ENCODE measurements around the gene REELD1. TPM values are rescaled to one million over a fixed set of nuclear protein-coding genes. Genes with fewer than 3 reads are reported as not detected.

The REELD1 gene
- total RNA-seq: 1 to 10 TPM in 1 of 2 donors, under 1 TPM in 1; 0.62 to 1.3 TPM
- polyA plus RNA-seq (ENCODE audit: insufficient read depth, low read depth, low replicate concordance): 0.38 TPM
- long read RNA-seq, donor 1: 0 reads
- long read RNA-seq, donor 2: 0 reads

GRCh38 chr4:146214238-146214637 is at the start of gene REELD1:
TSS of gene REELD1 (plus strand) at chr4:146214538. CDS start at chr4:146216953, 2,415 bp downstream.
- no peaks in the 10 kb centered on the region for H3K9me3 ChIP-seq
- no peaks in the 10 kb centered on the region for H3K36me3 ChIP-seq (ENCODE audit: low read depth, missing control alignments)
- no peak within 1 kb of the TSS for H3K4me3 ChIP-seq
- no peaks in the 10 kb centered on the region for H3K4me1 ChIP-seq
- intact Hi-C loops (cut with DNase I; ENCODE audit: low total_unique reads): no loop called here
- no peaks in the 10 kb centered on the region for H3K27me3 ChIP-seq
- TF ChIP-seq POLR2A (IDR thresholded peaks at IDR 0.05): no peak
- no peak for TF ChIP-seq CTCF (IDR thresholded peaks at IDR 0.05)
- DNase-seq: no peak
- H3K27ac ChIP-seq: no peak within 1 kb of the TSS
- WGBS, 2 donors: 90 to 96% methylated on average over 5 of the region's 5 CpGs

- no peaks in the 10 kb centered on the region for H3K9me3 ChIP-seq
- H3K27me3 ChIP-seq: no peaks in the 10 kb centered on the region
- H3K4me3 ChIP-seq: no peak overlapping the region
- TF ChIP-seq CTCF (IDR thresholded peaks at IDR 0.05): no peak
- no peak for TF ChIP-seq POLR2A (IDR thresholded peaks at IDR 0.05)
- intact Hi-C loops (cut with DNase I; ENCODE audit: low total_unique reads): no loop called here
- H3K36me3 ChIP-seq (ENCODE audit: low read depth, missing control alignments): no peaks in the 10 kb centered on the region
- no peak for DNase-seq
- H3K4me1 ChIP-seq: no peaks in the 10 kb centered on the region
- 72 to 78% methylated on average over 1 of the region's 1 CpG for WGBS, 2 donors
- no peak overlapping the region for H3K27ac ChIP-seq
These were observed 49.1 kb upstream of the REELD1 start for GRCh38 chr4:146165221-146165620.

- intact Hi-C loops (cut with DNase I; ENCODE audit: low total_unique reads): no loop called here
- H3K27ac ChIP-seq: no peak overlapping the region
- H3K4me3 ChIP-seq: no peak overlapping the region
- no peaks in the 10 kb centered on the region for H3K4me1 ChIP-seq
- no peak for DNase-seq
- H3K9me3 ChIP-seq: no peaks in the 10 kb centered on the region
- TF ChIP-seq CTCF (IDR thresholded peaks at IDR 0.05): no peak
- no peak for TF ChIP-seq POLR2A (IDR thresholded peaks at IDR 0.05)
- no peaks in the 10 kb centered on the region for H3K27me3 ChIP-seq
- no peaks in the 10 kb centered on the region for H3K36me3 ChIP-seq (ENCODE audit: low read depth, missing control alignments)
These were observed 48.5 kb upstream of the REELD1 start for GRCh38 chr4:146165840-146166239.

GRCh38 chr4:146170149-146170548 is 44.2 kb upstream of the REELD1 start:
- no peak for TF ChIP-seq POLR2A (IDR thresholded peaks at IDR 0.05)
- TF ChIP-seq CTCF (IDR thresholded peaks at IDR 0.05): no peak
- no peaks in the 10 kb centered on the region for H3K36me3 ChIP-seq (ENCODE audit: low read depth, missing control alignments)
- no peaks in the 10 kb centered on the region for H3K27me3 ChIP-seq
- intact Hi-C loops (cut with DNase I; ENCODE audit: low total_unique reads): no loop called here
- no peak for DNase-seq
- no peak overlapping the region for H3K4me3 ChIP-seq
- H3K4me1 ChIP-seq: no peaks in the 10 kb centered on the region
- H3K9me3 ChIP-seq: no peaks in the 10 kb centered on the region
- 83 to 85% methylated on average over 3 of the region's 3 CpGs for WGBS, 2 donors
- no peak overlapping the region for H3K27ac ChIP-seq
